Activated naive CD8-positive, alpha-beta T cell (primary cell): Measurements from ENCODE around the gene DAPK1.

Source experiments
- H3K27ac Mint-ChIP-seq: one replicate; pipeline ENCODE4 v1.8.0; 2021; ENCODE audit warnings: mixed read lengths
- H3K27me3 Mint-ChIP-seq: one replicate; pipeline ENCODE4 v1.8.0; 2021; ENCODE audit warnings: mixed read lengths
- H3K36me3 Mint-ChIP-seq: one replicate; pipeline ENCODE4 v1.8.0; 2021; ENCODE audit warnings: mixed read lengths
- H3K4me1 Mint-ChIP-seq: one replicate; pipeline ENCODE4 v1.8.0; 2021; ENCODE audit warnings: low read depth, mixed read lengths
- H3K4me3 Mint-ChIP-seq: one replicate; pipeline ENCODE4 v1.8.0; 2021; ENCODE audit warnings: mild to moderate bottlenecking, mixed read lengths
- H3K9me3 Mint-ChIP-seq: one replicate; pipeline ENCODE4 v1.8.0; 2021; ENCODE audit warnings: low read depth, mixed read lengths

Gene DAPK1

GRCh38 chr9:87748881-87749280 lies 251.2 kb downstream of the DAPK1 start:
- no peak overlapping the region for H3K27ac Mint-ChIP-seq
- peaks cover 7% of the 10 kb centered on the region for H3K9me3 Mint-ChIP-seq
- no peak overlapping the region for H3K4me3 Mint-ChIP-seq
- peaks cover 13% of the 10 kb centered on the region for H3K27me3 Mint-ChIP-seq
- H3K4me1 Mint-ChIP-seq: no peaks in the 10 kb centered on the region
- no peaks in the 10 kb centered on the region for H3K36me3 Mint-ChIP-seq

GRCh38 chr9:87749335-87750035 lies 251.8 kb downstream of the DAPK1 start:
- H3K27ac Mint-ChIP-seq: no peak overlapping the region
- H3K4me1 Mint-ChIP-seq: no peaks in the 10 kb centered on the region
- H3K4me3 Mint-ChIP-seq: no peak overlapping the region
- H3K27me3 Mint-ChIP-seq: peaks cover 13% of the 10 kb centered on the region
- H3K9me3 Mint-ChIP-seq: peaks cover 7% of the 10 kb centered on the region
- no peaks in the 10 kb centered on the region for H3K36me3 Mint-ChIP-seq

GRCh38 chr9:87750726-87751125 lies 253.1 kb downstream of the DAPK1 start:
- Mint-ChIP-seq H3K27me3 (peaks cover 16% of the 10 kb centered on the region), H3K27ac (no peak overlapping the region), H3K9me3 (peaks cover 11% of the 10 kb centered on the region), H3K4me1 (no peaks in the 10 kb centered on the region), H3K36me3 (no peaks in the 10 kb centered on the region), H3K4me3 (no peak overlapping the region)

GRCh38 chr9:87751423-87751822 lies 253.8 kb downstream of the DAPK1 start:
- Mint-ChIP-seq H3K27ac (no peak overlapping the region), H3K4me1 (no peaks in the 10 kb centered on the region), H3K4me3 (no peak overlapping the region), H3K27me3 (peaks cover 16% of the 10 kb centered on the region), H3K36me3 (no peaks in the 10 kb centered on the region), H3K9me3 (peaks cover 11% of the 10 kb centered on the region)

GRCh38 chr9:87751868-87752267 lies 254.2 kb downstream of the DAPK1 start:
- no peak overlapping the region for H3K4me3 Mint-ChIP-seq
- no peaks in the 10 kb centered on the region for H3K4me1 Mint-ChIP-seq
- H3K36me3 Mint-ChIP-seq: no peaks in the 10 kb centered on the region
- peaks cover 11% of the 10 kb centered on the region for H3K9me3 Mint-ChIP-seq
- H3K27me3 Mint-ChIP-seq: peaks cover 15% of the 10 kb centered on the region
- H3K27ac Mint-ChIP-seq: no peak overlapping the region

GRCh38 chr9:87753313-87753712 lies 255.6 kb downstream of the DAPK1 start:
- H3K4me3 Mint-ChIP-seq: no peak overlapping the region
- peaks cover 11% of the 10 kb centered on the region for H3K9me3 Mint-ChIP-seq
- no peaks in the 10 kb centered on the region for H3K4me1 Mint-ChIP-seq
- H3K27me3 Mint-ChIP-seq: peaks cover 11% of the 10 kb centered on the region
- H3K27ac Mint-ChIP-seq: no peak overlapping the region
- H3K36me3 Mint-ChIP-seq: no peaks in the 10 kb centered on the region
